NCI-H2029 (cell line): ENCODE measurements around the gene CHRM4.

Source experiments
- DNase-seq: peaks from one replicate; lab custom pipeline; 2025; lab: John Stamatoyannopoulos, UW

The CHRM4 gene

DNA sequence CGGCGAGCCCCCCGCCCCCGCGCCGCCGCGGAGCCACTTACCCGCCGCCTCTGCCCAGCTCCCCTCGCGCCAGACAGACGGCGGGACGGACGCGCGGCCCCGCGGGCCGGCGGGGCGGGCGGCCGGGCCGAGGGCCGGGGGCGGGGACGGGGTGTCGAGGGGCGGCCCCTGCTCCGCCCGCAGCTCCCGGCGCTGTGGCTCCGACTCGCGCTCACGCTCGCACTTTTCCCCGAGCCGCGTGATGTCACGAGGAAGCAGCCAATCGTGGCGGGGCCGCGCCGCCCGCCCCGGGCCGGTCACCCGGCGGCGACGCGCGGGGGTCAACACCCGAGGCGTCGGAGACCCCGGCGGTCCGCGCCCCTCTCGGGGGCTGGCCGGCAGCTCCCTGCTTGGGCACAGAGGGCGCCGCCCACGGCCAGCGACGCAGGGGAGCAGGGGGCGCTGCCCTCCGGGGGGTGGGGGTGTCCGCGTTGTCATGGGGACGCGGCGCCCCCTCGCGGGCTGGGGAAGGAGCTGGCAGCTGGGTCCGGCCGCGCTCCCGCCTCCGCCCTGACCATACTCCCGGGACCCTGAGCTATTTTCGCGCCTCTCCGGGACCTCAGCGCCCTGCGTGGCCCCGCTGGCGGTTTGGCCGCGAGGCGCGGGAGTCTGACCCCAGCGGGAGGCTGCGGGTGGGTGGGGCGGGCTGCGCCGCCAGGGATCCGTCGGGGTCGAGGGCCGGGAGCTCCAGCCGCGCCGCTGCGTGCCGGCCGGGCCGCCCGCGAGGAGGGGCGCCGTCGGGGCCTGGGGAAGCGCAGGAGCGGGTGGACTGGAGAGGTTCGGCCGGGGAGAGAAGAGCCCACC lies at the start of gene CHRM4:
Gene CHRM4 (minus strand): TSS at position 199 of the 843 bp plus-strand sequence. CDS start 5,219 bp downstream, outside the sequence.
- peak; percentile 48 for DNase-seq

GRCh38 chr11:46438211-46438610 lies 46.6 kb upstream of the CHRM4 start:
- DNase-seq = no peak

DNA sequence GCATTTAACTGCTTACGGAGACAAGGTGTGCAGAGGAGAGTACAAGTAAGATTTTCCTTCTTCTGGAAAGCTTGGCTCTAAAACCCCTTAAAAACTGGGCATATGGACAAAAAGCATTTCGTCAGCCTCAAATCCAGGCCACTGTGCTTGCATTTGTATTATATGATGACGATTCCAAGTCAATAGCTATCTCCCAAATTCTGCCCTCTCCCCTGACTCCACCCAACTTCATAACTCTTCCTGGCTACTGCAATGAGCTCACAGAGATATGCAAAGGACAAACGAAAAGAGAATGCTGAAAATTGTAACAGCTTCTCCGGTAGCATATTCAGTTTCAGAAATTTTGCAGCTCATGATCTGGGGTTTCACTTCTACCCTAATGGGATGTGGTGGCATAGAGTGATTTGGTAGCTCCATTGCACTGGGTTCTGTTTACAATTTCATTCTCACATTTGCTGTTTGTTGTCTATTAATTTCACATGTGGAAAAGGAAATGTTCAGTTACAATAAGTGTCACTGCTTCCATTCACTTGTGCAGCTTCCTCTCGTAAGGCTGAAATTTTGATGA lies 45.6 kb upstream of the CHRM4 start:
- DNase-seq = no peak

- DNase-seq = no peak
Observed at GRCh38 chr11:46436113-46436512, 44.5 kb upstream of the CHRM4 start.

GRCh38 chr11:46435679-46436078 lies 44.1 kb upstream of the CHRM4 start:
- DNase-seq = peak; percentile 69

- DNase-seq = no peak
Observed at GRCh38 chr11:46431211-46431610, 39.6 kb upstream of the CHRM4 start.

DNA sequence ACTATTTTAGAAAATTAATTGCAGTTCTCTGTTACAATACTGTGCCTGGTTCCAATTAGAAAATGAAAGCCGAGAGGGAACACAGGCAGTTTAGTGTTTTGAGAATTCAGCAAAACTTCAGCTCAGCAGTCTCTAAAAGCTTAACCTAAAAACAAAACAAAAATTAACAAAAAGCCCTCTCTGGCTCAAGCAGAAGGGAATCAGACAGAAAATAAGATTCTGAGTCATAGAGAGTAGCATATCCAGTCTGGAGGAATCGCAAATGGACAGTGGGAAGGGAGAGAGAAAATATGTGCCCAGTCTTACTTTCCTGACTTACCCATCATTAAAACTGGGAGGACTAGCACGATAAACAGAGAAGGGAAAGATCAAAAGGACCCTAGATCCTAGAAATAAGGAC lies 38.1 kb upstream of the CHRM4 start:
- no peak for DNase-seq

- no peak for DNase-seq
Observed at GRCh38 chr11:46427364-46427763, 35.8 kb upstream of the CHRM4 start.

GRCh38 chr11:46426233-46426991 lies 34.8 kb upstream of the CHRM4 start:
- no peak for DNase-seq

- no peak for DNase-seq
Observed at GRCh38 chr11:46422588-46422987, 31.0 kb upstream of the CHRM4 start.

- no peak for DNase-seq
Observed at GRCh38 chr11:46421257-46421880, 29.8 kb upstream of the CHRM4 start.

DNA sequence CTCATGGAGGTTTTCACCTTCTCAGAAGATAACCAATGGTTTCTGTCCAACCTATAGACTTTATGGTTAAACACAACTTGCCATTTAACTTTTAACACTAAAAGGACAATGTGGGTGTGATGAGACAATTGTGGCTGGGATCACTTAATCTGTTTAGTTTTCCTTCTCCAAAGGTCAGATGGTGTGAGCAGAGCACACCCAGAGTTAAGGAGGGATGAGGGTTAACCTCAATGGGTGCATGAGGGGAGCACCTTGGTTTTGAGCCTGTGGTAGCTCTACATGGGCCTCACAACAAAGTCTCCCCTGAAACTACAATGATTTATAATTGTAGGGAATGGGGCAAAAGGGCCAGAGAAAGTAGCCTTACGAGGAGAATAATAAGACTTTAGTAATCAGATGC lies 28.9 kb upstream of the CHRM4 start:
- DNase-seq = no peak

GRCh38 chr11:46418751-46419150 lies 27.2 kb upstream of the CHRM4 start:
- no peak for DNase-seq

DNA sequence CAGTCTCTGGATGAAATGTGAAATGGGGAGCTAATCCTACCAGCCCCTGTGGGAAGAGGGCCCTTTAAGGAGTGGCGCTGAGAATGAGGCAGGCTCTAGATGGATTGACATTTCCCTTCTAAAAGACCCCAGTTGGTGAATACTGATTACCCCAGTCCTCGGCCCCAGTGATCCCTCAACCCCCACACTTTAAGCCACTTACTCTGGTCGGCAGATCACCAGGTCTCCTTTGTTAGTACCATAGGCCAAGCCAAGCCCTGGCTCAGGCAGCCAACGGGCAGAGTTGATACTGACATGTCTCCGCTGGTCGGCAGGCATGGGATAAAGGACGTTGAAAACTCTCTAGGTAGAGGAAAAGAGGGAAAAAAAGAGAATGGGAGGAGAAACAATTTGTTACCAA lies 26.1 kb upstream of the CHRM4 start:
- DNase-seq = no peak

- no peak for DNase-seq
Observed at GRCh38 chr11:46414879-46415278, 23.3 kb upstream of the CHRM4 start.

DNA sequence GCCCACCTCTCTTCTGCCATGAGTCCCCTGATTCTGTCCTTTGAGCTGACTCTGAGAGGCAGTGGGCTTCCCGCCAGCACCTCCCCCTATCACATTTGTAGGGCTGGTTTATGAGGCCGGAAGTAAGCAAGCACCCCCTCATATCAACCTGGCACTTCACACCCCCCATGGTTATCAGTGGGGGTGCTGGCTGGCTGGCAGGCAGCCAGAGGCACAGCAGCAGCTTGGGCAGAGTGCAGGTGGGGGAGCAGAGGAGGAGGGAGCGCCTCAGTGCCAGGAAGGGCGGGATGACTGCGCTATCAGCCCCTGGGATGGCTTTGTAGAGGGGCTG lies 22.9 kb upstream of the CHRM4 start:
- no peak for DNase-seq

DNA sequence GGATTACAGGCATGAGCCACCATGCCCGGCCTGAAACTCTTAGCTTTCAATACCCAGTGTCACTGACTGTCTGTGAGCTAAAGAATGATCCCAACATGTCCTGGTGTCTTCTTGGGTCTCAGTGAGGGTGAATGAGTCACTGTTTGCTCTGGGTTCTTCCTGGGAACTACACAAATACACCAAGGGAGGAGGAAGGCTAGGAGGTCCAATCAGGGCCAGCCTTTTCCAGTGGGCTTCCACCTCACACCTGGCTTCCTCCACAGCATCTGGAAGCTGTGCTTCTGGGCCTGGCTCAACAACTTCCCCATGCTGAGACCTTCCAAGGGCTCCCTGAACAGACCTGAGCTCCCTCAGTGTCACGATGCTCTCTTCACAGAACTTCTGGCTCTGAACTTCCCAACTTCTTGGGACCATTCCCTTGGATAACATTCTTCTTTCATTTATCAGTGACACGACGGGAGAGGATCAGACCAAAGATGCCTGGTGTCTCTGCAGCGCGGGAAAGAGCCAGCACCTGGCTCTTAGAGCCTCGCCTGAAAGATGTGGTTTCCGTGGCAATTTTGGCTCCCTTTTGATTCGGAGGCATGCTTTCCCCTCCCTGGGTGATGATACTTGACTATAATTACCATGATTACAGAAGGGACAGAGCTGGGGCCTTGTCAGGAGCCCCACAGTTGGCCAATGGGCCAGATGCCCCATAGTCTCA lies 22.3 kb upstream of the CHRM4 start:
- peak; percentile 27 for DNase-seq

DNA sequence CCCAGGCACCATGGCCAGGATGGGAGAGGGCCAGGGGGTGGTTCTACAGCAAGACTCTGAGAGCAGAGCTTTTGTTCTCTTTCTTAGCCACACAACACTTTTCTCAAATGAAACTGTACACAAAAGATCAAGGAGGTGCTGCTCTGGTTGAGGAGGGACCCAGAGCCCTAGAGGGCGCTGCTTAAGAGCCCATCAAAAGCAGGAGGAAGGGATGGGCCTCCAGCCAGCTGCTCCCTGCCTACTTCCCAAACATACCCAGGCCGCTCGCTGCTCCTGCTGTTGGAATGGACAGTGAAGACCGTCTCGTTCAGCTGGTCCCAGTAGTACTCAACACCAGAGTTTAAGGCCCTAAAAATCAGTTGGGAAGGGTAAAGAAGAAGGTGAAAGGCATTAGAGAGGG lies 18.4 kb upstream of the CHRM4 start:
- peak; percentile 16 for DNase-seq

DNA sequence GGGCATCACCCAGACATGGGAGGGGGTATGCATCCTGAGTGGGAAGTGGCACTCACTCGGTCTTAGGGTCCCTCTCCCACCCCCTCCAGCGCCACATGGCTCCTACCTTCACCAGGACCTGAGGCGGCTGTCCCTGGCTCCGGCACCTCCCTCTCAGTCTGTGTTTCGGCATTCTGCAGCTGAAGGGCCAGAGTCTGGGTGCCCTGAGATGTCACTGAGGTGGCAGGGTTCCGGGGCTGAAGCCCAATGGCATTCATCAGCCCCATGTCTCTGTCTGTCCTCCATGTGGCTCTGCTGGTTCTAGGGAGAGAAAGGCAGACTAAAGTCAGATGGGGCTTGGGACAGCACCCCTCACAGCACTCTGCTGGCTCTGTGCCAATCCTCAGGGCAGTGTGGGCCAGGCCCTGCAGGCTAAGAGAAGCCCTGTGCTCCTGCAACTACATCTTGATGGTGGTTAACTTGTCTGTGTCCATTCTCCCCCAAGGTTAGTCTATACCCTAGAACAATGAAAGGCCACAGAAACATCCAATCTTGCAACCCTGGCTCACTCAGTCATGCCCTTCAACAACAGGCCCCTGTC lies 16.9 kb upstream of the CHRM4 start:
- no peak for DNase-seq

GRCh38 chr11:46407635-46408034 lies 16.1 kb upstream of the CHRM4 start:
- no peak for DNase-seq

DNA sequence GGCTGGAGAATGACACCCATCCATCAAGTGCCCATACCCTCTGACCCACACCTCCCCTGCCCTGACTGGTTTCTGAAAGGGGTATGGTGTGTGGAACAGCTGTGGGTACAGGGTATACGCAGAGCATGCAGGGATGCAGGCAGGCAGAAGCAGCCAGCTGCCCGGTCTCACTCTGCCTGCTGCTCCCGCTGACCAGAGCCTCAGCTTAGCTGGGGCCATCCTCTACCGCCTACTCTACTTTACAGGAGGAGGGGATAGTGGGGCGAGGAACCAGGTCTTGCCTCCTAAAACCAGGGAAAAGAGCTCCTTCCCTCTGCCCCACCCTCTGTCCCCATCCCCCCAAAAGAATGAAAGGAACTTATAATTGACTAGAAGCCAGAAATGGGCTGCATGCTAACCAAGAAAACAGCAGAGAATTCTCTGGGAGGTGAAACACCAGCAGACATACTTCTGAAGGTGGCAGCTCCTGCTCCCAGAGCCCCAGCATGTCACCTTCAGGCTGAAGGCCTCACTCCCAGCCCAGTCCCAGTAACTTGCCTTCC lies 13.0 kb upstream of the CHRM4 start:
- no peak for DNase-seq
